SH-SY5Y (cell line): Measurements from ENCODE around the gene FOXP4.

ENCODE experiments used
- GATA2 ChIP-seq: IDR thresholded peaks from 2 replicates; pipeline ENCODE4 v1.6.1; 2011; ENCODE audit warnings: mild to moderate bottlenecking, low read depth, low read length
- GATA3 ChIP-seq: IDR thresholded peaks from 2 replicates; pipeline ENCODE4 v1.6.1; 2011; ENCODE audit warnings: low read depth, mild to moderate bottlenecking, low read length, moderate library complexity

DNA sequence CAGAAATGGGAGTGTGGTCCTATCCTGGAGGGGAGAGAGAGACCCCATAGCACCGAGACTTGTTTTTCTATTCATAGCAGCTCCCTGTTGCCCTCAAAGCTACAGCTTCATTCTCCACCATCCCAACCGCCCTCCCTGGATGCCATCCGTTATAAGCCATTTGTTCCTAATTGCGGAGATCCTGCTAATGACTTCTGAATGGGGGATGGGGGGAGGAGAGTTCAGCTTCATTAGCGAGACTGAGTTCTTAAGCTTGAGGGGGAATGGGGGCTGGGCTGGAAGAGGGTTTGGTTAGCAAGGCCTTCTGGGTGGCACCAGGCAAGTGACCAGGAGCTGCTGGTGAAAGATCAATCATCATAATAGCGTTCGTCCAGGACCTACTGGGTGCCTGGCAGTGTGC, 27.1 kb downstream of the FOXP4 start:
- no peak for TF ChIP-seq GATA2
- TF ChIP-seq GATA3 = no peak
